ENCODE results near the gene SREBF1. TPM values are rescaled to one million over a fixed set of nuclear protein-coding genes. Genes with fewer than 3 reads are reported as not detected.

Gene SREBF1
- total RNA-seq, 3 donors from 2014 or later (not counting 1 experiment from before 2014, with no cell fraction given): 80.7 to 208 (median 119) TPM

DNA sequence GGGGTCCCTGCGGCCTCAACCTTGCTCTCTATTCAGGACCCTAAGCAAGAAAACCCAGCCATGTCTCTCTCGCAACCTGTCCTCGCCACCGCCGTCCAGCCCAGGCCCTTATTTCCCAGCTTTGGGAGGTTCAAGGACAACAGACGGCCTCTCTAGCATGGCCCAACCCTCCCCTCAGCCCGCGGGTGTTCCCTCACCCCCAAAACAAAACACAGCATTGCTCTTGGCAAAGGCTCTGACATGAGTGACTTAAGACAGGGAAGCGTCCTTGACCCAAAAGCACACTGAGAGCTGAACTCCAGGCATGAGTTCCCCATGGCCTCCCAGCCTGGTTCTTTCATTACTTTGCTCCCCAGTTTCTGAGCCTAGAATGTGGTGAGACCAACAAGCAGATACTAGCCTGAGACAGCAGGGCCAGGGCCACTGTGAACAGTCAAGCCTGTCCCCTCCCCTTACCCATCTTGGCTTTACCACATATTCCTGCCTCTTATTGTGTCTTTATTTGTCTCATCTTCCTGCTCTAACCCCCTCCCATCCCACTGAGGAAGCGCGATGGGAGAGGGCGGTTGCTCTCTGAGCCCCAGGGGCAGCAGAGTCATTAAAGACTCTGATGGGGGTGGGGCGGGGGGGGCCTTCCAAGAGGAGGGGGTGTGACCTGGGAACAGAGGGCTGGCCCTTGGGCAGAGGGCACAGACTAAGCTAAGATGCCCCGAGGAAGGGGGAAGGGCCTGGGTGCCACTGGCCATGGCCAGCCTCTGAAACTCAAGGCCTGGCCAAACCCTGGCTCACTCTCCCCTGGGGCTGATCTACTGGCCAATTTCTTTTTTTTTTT, 11.8 kb downstream of the SREBF1 start:
- no peaks in the 10 kb centered on the region for H3K36me3 ChIP-seq (ENCODE audit: control insufficient read depth, insufficient read depth, low read length)
- DNase-seq (peak in 1 of 2 donors; percentile 40), ATAC-seq (no peak)
- 74% methylated on average over 14 of the region's 14 CpGs for WGBS (ENCODE audit: insufficient coverage)
- peak overlapping the region; percentile 25 for H3K4me3 Mint-ChIP-seq
- H3K4me1 Mint-ChIP-seq: peaks cover 20 to 67% of the 10 kb centered on the region in 2 donors
- H3K4me1 ChIP-seq (ENCODE audit: control insufficient read depth, insufficient read depth, low read length): peaks cover 65% of the 10 kb centered on the region
- peak overlapping the region; percentile 84 for H3K27ac ChIP-seq (ENCODE audit: low read length)
- intact Hi-C loops (cut with micrococcal nuclease): loop anchor here (1.0 kb wide), 1 partner anchor 11 kb away; the partner anchor contains the start of gene SREBF1
- no peak overlapping the region for H3K4me3 ChIP-seq (ENCODE audit: low read length)
- TF ChIP-seq, protein P1, sequence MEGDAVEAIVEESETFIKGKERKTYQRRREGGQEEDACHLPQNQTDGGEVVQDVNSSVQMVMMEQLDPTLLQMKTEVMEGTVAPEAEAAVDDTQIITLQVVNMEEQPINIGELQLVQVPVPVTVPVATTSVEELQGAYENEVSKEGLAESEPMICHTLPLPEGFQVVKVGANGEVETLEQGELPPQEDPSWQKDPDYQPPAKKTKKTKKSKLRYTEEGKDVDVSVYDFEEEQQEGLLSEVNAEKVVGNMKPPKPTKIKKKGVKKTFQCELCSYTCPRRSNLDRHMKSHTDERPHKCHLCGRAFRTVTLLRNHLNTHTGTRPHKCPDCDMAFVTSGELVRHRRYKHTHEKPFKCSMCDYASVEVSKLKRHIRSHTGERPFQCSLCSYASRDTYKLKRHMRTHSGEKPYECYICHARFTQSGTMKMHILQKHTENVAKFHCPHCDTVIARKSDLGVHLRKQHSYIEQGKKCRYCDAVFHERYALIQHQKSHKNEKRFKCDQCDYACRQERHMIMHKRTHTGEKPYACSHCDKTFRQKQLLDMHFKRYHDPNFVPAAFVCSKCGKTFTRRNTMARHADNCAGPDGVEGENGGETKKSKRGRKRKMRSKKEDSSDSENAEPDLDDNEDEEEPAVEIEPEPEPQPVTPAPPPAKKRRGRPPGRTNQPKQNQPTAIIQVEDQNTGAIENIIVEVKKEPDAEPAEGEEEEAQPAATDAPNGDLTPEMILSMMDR (IDR thresholded peaks at IDR 0.05): no peak
- H3K9me3 ChIP-seq (ENCODE audit: control insufficient read depth, insufficient read depth, low read length): no peaks in the 10 kb centered on the region
- no peaks in the 10 kb centered on the region for H3K27me3 ChIP-seq (ENCODE audit: control insufficient read depth, insufficient read depth, low read length)
- no peaks in the 10 kb centered on the region for H3K27me3 Mint-ChIP-seq (ENCODE audit: low read depth in 2 of 2)
- peak overlapping the region; percentile 67 to 87 for H3K27ac Mint-ChIP-seq
- no peaks in the 10 kb centered on the region for H3K36me3 Mint-ChIP-seq
- no peaks in the 10 kb centered on the region for H3K9me3 Mint-ChIP-seq

DNA sequence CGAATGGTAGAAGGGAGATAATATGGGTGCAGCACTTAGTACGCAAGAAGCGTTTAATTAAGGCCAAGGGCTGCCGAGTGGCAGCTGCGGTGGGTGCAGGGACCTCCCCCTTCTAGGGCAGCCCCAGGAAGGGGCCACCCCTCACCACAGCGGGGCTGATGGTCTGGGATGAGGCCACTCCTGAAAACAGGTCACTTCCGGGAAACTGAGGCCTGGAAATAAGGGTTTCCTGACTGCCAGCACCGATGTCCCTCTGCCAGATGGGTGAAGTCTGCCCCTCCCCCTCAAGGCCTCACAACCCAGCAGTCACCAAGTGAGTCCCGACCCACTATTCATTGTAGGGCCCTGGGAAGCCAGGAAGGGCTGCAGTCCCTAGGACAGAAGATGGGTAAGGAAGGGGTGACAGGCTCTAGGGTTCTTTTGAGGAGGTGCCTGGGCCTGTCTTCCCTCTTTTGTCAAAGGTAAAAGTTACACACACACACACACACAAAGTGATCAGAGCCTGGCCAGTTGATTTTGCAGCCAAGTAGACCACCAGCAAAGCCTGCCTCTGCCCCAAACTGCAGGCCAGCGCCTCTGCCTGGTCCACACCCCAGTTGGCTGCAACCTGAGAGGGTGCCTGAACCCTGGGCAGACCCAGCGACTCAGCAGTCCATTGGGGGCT, 12.5 kb downstream of the SREBF1 start:
- DNase-seq (peak in 1 of 2 donors; percentile 62), ATAC-seq (peak in 2 of 3 donors; percentile 9 to 13)
- Mint-ChIP-seq H3K27me3 (ENCODE audit: low read depth in 2 of 2) (no peaks in the 10 kb centered on the region), H3K27ac (peak overlapping the region; percentile 67 to 87), H3K9me3 (no peaks in the 10 kb centered on the region), H3K36me3 (no peaks in the 10 kb centered on the region), H3K4me3 (peak overlapping the region; percentile 74), H3K4me1 (peaks cover 20 to 75% of the 10 kb centered on the region in 2 donors)
- Histone ChIP-seq H3K36me3 (ENCODE audit: control insufficient read depth, insufficient read depth, low read length) (peaks cover 3% of the 10 kb centered on the region), H3K27me3 (ENCODE audit: control insufficient read depth, insufficient read depth, low read length) (no peaks in the 10 kb centered on the region), H3K4me3 (ENCODE audit: low read length) (peak overlapping the region; percentile 49), H3K27ac (ENCODE audit: low read length) (peak overlapping the region; percentile 84), H3K4me1 (ENCODE audit: control insufficient read depth, insufficient read depth, low read length) (peaks cover 72% of the 10 kb centered on the region), H3K9me3 (ENCODE audit: control insufficient read depth, insufficient read depth, low read length) (no peaks in the 10 kb centered on the region)
- intact Hi-C loops (cut with micrococcal nuclease): loop anchor here (1.0 kb wide), 1 partner anchor 12 kb away; the partner anchor contains the start of gene SREBF1
- TF ChIP-seq, protein P1 (IDR thresholded peaks at IDR 0.05): no peak
- 20% methylated on average over 10 of the region's 11 CpGs for WGBS (ENCODE audit: insufficient coverage)

DNA sequence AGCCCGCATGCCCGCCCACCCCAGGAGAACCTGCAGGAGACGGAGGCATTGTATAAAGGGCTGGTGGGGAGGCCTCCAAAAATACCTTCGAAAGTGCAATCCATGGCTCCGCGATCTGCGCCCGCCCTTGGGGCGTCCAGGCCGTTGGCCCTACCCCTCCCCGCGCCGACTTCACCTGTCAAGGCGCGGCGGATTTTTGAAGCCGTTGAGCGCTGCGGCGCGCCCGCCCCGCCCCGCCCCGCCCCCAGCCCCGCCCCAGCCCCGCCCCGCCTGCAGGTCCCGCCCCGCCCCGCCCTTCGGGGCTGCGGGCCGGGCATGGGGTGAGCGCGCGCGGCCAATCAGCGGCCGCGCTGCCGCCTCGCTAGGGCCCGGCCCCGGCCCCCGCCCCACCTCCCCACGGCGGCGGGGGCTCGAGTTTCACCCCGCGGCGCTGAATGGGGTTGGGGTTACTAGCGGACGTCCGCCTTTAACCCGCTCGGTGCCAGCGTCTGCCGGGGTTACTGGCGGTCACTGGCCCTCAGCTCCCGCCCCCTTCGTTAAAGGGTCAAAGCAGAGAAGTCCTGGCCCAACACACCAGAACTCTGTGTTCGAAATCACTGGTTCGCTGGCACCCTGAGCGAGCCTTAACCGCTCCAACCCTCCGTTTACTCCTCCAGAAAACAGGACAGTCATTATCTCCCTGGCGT, 13.2 kb downstream of the SREBF1 start:
- intact Hi-C loops (cut with micrococcal nuclease): loop anchor here (1.0 kb wide), 1 partner anchor 13 kb away; the partner anchor contains the start of gene SREBF1
- 1% methylated on average over 68 of the region's 69 CpGs for WGBS (ENCODE audit: insufficient coverage)

More for the DNA sequence above, 13.2 kb downstream of the SREBF1 start:
- Histone ChIP-seq H3K27ac (ENCODE audit: low read length) (peak overlapping the region; percentile 84), H3K27me3 (ENCODE audit: control insufficient read depth, insufficient read depth, low read length) (no peaks in the 10 kb centered on the region), H3K4me3 (ENCODE audit: low read length) (peak overlapping the region; percentile 49), H3K36me3 (ENCODE audit: control insufficient read depth, insufficient read depth, low read length) (peaks cover 10% of the 10 kb centered on the region), H3K9me3 (ENCODE audit: control insufficient read depth, insufficient read depth, low read length) (no peaks in the 10 kb centered on the region), H3K4me1 (ENCODE audit: control insufficient read depth, insufficient read depth, low read length) (peaks cover 77% of the 10 kb centered on the region)
- TF ChIP-seq, protein P1 (IDR thresholded peaks at IDR 0.05): no peak
- peaks cover 20 to 76% of the 10 kb centered on the region in 2 donors for H3K4me1 Mint-ChIP-seq
- H3K4me3 Mint-ChIP-seq: peak overlapping the region; percentile 74
- H3K27ac Mint-ChIP-seq: peak overlapping the region; percentile 67 to 87
- H3K9me3 Mint-ChIP-seq: no peaks in the 10 kb centered on the region
- no peaks in the 10 kb centered on the region for H3K36me3 Mint-ChIP-seq
- ATAC-seq: peak; percentile 85 to 97 (median 90)
- DNase-seq: peak; percentile 76 to 91
- H3K27me3 Mint-ChIP-seq (ENCODE audit: low read depth in 2 of 2): no peaks in the 10 kb centered on the region

All from natural killer cell (primary cell).